Rectal smooth muscle tissue (tissue), 1 donor: Measurements from ENCODE around the gene BRMS1L.
"Not testable (repeated sequence)": the region's sequence is repeated elsewhere in the genome, so short reads cannot be mapped to it uniquely, and the experiment has no call there.

Source experiments
- H3K27ac ChIP-seq: one replicate; pipeline ENCODE4 v1.7.0; 2013; ENCODE audit warnings: low read depth, low read length, inconsistent platforms
- H3K27me3 ChIP-seq: one replicate; pipeline ENCODE4 v1.7.0; 2013; ENCODE audit warnings: low read length; ENCODE audit not compliant: control insufficient read depth, insufficient read depth
- H3K36me3 ChIP-seq: one replicate; pipeline ENCODE4 v1.7.0; 2013; ENCODE audit warnings: low read length; ENCODE audit not compliant: control insufficient read depth, insufficient read depth
- H3K4me1 ChIP-seq: one replicate; pipeline ENCODE4 v1.7.0; 2013; ENCODE audit warnings: low read length; ENCODE audit not compliant: control insufficient read depth, insufficient read depth
- H3K4me3 ChIP-seq: one replicate; pipeline ENCODE4 v1.7.0; 2013; ENCODE audit warnings: low read length
- H3K9ac ChIP-seq: one replicate; pipeline ENCODE4 v1.7.0; 2013; ENCODE audit warnings: low read length

The BRMS1L gene, protein sequence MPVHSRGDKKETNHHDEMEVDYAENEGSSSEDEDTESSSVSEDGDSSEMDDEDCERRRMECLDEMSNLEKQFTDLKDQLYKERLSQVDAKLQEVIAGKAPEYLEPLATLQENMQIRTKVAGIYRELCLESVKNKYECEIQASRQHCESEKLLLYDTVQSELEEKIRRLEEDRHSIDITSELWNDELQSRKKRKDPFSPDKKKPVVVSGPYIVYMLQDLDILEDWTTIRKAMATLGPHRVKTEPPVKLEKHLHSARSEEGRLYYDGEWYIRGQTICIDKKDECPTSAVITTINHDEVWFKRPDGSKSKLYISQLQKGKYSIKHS

DNA sequence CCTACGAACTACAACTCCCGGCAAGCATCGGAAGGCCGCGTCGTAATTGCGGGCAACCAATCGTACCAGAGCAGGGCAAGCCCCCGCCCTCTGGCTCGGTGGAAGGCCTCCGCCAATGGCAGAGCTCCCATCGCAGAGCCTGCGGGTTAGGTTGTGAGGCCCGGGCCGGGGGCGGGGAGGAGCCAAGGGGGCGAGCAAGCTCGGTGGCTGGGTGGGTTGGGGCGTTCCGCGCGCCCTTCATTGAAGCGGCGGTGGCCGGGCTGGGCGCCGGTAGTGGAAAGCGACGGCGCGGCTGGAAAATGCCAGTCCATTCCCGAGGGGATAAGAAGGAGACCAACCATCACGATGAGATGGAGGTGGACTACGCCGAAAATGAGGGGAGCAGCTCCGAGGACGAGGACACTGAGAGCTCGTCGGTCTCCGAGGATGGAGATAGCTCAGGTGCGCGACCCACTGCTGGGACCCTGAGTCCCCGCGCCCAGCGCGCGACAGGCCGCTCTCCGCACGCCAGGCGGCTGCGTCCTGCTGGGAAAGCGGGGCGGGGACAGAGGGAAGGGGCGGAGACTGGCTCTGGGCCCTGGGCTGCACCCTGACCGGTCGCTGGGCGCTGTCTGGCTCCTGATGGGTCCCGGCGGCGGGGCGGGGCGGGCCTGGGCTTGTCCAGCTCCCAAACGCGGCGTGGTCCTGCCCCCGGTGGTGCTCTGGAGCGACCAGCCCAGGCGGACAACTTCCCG lies at the start of gene BRMS1L:
TSS of gene BRMS1L (plus strand) at position 121 of the 734 bp plus-strand sequence. CDS start at position 300, 179 bp downstream.
- Histone ChIP-seq H3K36me3 (no peaks in the 10 kb centered on the region), H3K27ac (peak within 1 kb of the TSS; percentile 100), H3K9ac (peak within 1 kb of the TSS; percentile 99), H3K4me1 (peaks cover 9% of the 10 kb centered on the region), H3K4me3 (peak within 1 kb of the TSS; percentile 100), H3K27me3 (no peaks in the 10 kb centered on the region)

DNA sequence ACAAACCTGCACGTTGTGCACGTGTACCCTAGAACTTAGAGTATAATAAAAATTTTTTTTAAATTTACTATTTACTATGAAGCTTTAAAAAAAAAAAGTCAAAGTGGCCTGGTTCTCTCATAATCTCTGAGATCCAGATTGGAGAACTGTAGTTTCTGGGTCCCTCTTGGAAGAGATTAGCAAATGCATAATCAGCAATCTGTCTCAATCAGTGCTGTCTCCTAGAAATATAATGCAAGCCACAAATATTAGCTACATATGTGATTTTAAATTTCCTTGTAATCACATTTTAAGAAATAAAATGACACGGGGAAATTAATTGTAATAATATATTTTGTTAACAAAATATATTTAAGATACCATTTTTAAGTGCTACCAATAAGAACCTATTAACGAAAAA lies 49.3 kb upstream of the BRMS1L start:
- Histone ChIP-seq H3K4me1 (no peaks in the 10 kb centered on the region), H3K9ac (no peak overlapping the region), H3K27me3 (no peaks in the 10 kb centered on the region), H3K27ac (no peak overlapping the region), H3K4me3 (no peak overlapping the region), H3K36me3 (no peaks in the 10 kb centered on the region)

DNA sequence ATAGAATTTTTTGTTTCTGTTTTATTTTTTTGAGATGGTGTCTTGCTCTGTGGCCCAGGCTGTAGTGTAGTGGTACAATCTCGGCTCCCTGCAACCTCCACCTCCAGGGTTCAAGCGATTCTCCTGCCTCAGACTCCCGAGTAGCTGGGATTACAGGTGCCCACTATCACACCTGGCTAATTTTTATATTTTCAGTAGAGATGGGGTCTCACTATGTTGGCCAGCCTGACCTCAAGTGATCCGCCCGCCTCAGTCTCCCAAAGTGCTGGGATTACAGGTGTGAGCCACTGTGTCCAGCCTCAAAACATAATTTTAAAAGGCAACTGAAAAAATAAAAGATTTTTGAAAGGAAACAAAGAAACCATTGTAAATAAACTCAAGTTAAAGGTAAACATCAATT lies 48.6 kb upstream of the BRMS1L start:
- H3K9ac ChIP-seq, H3K27ac ChIP-seq, H3K4me1 ChIP-seq: not testable (repeated sequence)

DNA sequence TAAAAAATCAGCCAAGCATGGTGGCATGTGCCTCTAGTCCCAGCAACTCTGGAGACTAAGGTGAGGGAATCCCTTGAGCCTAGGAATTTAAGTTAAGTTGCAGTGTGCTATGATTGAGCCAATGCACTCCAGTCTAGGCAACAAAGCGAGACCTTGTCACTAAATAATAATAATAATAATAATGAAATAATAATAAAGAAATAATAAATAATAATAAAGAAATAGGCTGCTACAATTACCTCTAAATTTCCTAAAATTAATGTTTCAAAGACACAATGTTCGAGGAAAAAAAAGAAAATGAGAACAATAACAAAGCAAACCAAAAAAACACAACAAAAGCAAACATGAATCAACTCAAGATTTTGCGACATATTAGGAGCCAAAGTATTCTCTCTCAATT lies 46.8 kb upstream of the BRMS1L start:
- H3K9ac ChIP-seq = no peak overlapping the region
- H3K4me1 ChIP-seq = no peaks in the 10 kb centered on the region
- no peaks in the 10 kb centered on the region for H3K36me3 ChIP-seq
- H3K27ac ChIP-seq = no peak overlapping the region
- H3K4me3 ChIP-seq = no peak overlapping the region
- H3K27me3 ChIP-seq = no peaks in the 10 kb centered on the region

More for the DNA sequence above, 48.6 kb upstream of the BRMS1L start:
- not testable (repeated sequence) for H3K27me3 ChIP-seq, H3K4me3 ChIP-seq, H3K36me3 ChIP-seq

DNA sequence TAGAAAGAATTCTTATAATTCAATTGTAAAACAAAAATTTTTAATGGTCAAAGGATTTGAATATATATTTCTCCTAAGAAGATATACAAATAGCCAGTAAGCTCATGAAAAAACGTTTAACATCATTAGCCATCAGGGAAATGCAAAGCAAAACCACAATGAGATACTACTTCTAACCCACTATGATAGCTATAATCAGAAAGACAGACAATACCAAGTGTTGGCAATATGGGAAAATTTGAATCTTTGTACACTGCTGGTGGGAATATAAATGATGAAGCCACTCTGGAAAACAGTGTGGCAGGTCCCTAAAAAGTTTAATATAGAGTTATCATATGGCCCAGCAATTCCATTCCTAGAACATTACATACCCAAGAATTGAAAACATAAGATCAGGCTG lies 42.4 kb upstream of the BRMS1L start:
- H3K4me1 ChIP-seq = no peaks in the 10 kb centered on the region
- H3K9ac ChIP-seq = no peak overlapping the region
- H3K36me3 ChIP-seq = no peaks in the 10 kb centered on the region
- no peaks in the 10 kb centered on the region for H3K27me3 ChIP-seq
- no peak overlapping the region for H3K4me3 ChIP-seq
- no peak overlapping the region for H3K27ac ChIP-seq

DNA sequence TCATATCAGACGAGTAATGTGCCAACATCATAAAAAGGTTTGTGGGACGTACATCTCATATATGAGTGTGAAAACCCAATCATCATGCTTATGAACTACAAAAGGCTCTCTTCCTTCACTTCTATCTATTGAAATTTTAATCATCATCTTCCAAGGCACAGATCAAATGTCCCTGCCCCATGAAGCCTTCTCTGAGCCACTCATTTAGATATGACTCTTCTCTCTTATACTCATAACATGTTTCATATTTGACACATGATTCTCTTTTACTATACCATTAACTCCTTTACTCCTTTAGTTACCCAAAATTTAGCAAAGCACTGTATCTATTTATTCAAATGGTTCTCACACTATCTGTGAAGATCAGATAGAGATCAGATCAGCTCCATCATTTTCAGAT lies 39.3 kb upstream of the BRMS1L start:
- H3K4me3 ChIP-seq = no peak overlapping the region
- no peak overlapping the region for H3K27ac ChIP-seq
- H3K4me1 ChIP-seq = no peaks in the 10 kb centered on the region
- no peaks in the 10 kb centered on the region for H3K27me3 ChIP-seq
- H3K9ac ChIP-seq = no peak overlapping the region
- no peaks in the 10 kb centered on the region for H3K36me3 ChIP-seq

DNA sequence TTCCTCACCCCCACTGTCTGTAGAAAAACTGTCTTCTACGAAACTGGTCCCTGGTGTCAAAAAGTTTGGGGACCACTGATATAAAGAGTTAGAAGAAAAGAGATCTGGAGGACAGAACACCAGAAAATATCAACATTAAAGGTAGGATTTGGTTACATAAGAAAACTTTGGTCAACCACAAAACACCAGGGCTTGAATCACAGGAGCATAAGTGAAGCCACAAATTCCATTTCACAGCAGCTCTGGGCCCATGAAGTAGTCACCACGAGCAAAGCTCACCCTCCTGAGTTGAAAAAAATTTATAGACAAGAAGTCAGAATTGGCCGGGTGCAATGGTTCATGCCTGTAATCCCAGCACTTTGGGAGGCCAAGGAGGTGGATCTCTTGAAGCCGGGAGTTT lies 36.5 kb upstream of the BRMS1L start:
- no peaks in the 10 kb centered on the region for H3K27me3 ChIP-seq
- no peak overlapping the region for H3K27ac ChIP-seq
- no peaks in the 10 kb centered on the region for H3K36me3 ChIP-seq

DNA sequence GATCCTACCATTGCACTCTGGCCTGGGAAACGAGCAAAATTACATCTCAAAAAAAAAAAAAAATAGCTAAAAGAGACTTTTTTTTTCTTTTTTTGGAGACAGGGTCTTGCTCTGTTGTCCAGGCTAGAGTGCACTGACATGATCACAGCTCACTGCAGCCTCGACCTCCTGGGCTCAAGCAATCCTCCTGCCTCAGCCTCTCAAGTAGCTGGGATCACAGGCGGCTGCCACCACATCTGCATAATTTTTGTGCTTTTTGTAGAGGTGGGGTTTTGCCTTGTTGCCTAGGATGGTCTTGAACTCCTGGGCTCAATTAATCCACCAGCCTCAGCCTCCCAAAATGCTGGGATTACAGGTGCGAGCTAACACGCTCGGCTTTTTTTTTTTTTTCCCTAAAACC lies 28.3 kb upstream of the BRMS1L start:
- Histone ChIP-seq H3K27me3 (no peaks in the 10 kb centered on the region), H3K9ac (no peak overlapping the region), H3K4me3 (no peak overlapping the region), H3K4me1 (no peaks in the 10 kb centered on the region), H3K27ac (no peak overlapping the region), H3K36me3 (no peaks in the 10 kb centered on the region)

More for the DNA sequence above, 36.5 kb upstream of the BRMS1L start:
- H3K4me3 ChIP-seq = no peak overlapping the region
- no peaks in the 10 kb centered on the region for H3K4me1 ChIP-seq
- no peak overlapping the region for H3K9ac ChIP-seq

DNA sequence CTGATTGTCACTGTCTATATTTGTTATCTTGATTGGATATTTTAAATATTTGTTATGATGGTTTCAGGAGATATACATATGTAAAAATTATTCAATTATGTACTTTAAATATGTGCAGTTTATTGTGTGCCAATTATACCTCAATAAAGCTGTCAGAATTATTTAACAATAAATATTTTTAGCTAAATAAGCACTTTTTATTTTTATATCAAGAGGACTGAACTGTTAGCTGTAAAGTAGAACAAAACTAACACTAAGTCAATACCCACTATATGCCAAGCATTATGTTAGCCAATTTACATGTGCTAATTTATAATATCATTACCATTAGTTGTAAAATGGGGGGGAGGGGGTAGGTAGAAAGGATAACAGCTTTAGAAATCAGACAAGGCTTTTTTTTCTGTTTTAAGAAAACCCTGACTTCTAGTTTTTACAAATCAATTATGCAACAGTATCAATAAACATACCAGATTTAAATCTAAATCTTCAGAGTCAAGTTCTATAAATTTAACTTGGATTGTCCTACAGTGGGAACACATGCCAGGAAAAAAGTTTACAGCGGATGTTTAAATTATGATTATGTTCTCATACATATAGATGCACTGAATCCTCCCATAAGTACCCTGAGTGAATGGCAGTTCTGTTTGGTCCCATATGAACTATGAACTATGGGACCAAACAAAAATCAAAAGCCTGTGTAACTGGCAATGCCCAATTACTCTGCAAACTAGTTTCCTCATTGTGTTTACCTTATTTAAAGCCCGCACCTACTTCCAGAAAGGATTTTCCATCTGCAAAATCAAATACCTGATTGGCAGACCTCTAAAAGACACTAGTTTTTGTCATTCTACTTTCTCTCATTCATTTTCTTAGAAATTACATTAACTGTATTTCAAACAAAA lies 19.9 kb upstream of the BRMS1L start:
- no peaks in the 10 kb centered on the region for H3K36me3 ChIP-seq
- H3K27ac ChIP-seq = no peak overlapping the region
- H3K4me3 ChIP-seq = no peak overlapping the region
- peaks cover 10% of the 10 kb centered on the region for H3K4me1 ChIP-seq
- H3K27me3 ChIP-seq = no peaks in the 10 kb centered on the region
- no peak overlapping the region for H3K9ac ChIP-seq

DNA sequence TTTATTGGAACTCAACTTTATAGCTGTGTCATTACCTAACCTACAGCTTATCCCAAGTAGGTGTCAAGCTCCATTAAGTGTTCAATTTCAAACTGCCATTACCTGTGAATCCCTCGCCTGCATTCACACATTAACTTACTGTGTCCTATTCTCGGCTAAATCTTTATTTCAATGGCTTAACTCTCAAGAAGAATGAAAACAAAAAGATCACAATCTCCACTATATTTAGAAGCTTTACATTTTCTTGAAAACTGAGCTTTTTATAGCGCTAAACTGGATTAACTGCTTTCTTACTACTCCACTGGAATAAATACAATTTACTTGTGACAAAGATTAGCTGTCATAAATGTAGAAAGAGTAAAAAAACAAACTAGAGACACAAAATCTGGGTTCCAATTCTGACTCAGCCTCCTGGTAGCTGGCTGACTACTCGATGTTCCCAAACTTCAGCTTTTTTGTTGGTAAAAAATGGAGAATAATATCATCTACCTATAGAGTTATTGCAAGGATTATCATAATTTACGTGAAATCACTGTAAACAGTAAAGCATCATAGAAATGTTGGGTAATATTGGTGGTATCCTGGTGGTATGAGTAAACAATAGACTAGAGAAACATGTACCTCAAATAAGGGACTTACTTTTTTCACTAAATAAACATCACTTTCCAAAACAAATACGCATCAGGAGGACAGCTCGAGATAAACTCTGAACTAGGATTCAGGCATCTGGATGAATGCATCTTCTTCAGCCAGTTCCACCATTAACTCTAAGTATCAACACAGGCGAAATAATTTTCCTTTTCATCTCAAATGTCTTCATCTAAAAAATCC lies 18.8 kb upstream of the BRMS1L start:
- peak overlapping the region; percentile 41 for H3K4me3 ChIP-seq
- peaks cover 10% of the 10 kb centered on the region for H3K4me1 ChIP-seq
- no peak overlapping the region for H3K27ac ChIP-seq
- H3K9ac ChIP-seq = no peak overlapping the region
- H3K36me3 ChIP-seq = no peaks in the 10 kb centered on the region
- H3K27me3 ChIP-seq = no peaks in the 10 kb centered on the region

DNA sequence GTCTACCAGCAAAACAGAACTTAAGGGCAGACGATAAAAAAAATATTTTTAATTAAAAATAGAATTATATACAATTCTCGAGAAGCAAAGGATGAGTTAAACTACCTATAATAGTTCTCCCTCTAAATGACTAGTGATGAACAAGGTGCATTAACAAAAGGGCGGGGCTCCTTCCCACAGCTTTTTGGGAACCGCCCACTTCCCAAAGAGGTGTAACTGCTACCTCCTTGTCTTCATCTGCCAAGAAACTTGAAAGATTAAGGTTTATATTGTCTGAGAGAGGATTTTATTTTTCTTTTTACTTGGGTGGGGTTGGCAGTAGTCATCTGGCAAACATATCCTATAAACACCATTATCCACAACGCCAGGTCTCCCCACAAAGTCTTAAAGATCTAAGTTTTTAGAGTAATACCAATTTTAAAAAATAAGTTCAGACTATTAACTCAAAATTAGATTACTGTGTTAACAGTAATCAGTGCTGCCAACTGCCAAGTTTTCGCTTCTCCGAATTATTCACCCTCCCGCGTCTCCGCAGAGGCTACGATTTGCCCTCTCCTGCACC lies 18.0 kb upstream of the BRMS1L start:
- peaks cover 10% of the 10 kb centered on the region for H3K4me1 ChIP-seq
- H3K9ac ChIP-seq = peak overlapping the region; percentile 86
- H3K4me3 ChIP-seq = peak overlapping the region; percentile 93
- peak overlapping the region; percentile 86 for H3K27ac ChIP-seq
- H3K36me3 ChIP-seq = no peaks in the 10 kb centered on the region
- H3K27me3 ChIP-seq = no peaks in the 10 kb centered on the region
